HG03457 (cell line): Measurements from ENCODE around the gene CASTOR2.
"Not testable (repeated sequence)": the region's sequence is repeated elsewhere in the genome, so short reads cannot be mapped to it uniquely, and the experiment has no call there.

Experiments used
- ATAC-seq: cut with Tn5 transposase; IDR thresholded peaks from one replicate; pipeline ENCODE4 v1.9.1; 2021; ENCODE audit warnings: moderate number of reproducible peaks; ENCODE audit not compliant: unreplicated experiment

Gene CASTOR2

DNA sequence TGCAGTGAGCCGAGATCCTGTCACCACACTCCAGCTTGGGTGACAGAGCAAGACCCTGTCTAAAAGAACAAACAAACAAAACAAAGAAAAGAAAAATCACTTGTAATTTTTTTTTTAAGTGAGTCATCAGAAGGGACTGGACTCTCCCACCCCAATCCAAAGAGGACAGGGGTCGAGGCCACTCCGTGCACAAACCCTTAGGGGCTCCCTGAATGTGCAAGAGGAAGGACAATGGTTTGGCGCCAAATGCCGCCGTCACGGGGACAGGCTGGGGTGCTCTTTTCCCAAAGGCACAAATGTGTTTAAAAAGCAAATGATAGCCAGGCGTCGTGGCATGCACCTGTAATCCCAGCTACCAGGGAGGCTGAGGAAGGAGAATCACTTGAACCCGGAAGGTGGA lies 85.3 kb downstream of the CASTOR2 start:
- no peak for ATAC-seq

DNA sequence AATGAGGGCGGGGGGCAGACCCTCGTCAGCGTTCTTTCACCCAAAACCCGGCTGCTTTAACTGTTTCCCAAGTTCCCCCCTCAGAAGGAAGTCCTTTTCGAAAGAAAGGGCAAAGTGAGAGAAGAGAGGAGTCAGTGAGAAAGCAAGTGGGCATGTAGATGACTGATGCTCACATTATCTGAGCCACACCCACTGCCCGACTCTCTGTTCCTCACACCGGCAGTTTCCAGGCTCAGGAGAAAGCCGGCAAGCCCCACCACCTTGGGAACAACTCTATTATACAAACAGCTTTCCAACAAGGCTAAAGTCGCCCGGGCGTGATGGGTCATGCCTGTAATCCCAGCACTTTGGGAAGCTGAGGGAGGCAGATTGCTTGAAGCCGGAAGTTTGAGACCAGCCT lies 86.0 kb downstream of the CASTOR2 start:
- ATAC-seq: no peak

DNA sequence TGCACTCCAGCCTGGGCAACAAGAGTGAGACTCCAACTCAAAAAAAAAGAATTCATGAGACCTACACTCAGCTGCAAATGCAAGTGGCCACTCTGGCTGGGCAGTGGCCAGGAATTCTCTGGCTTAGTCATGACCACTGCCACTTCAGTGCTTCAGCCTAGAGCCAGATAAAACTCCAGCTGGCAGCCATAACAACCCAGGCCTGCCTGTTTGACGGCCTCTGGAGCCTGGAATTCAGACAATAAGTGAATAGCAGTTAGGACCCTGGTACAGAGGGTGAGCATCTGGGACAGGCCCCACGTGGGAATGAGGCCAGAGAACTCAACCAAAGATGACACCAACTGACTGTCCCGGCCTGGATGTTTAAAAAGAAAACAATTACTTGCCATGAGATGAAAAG lies 90.2 kb downstream of the CASTOR2 start:
- ATAC-seq: no peak

DNA sequence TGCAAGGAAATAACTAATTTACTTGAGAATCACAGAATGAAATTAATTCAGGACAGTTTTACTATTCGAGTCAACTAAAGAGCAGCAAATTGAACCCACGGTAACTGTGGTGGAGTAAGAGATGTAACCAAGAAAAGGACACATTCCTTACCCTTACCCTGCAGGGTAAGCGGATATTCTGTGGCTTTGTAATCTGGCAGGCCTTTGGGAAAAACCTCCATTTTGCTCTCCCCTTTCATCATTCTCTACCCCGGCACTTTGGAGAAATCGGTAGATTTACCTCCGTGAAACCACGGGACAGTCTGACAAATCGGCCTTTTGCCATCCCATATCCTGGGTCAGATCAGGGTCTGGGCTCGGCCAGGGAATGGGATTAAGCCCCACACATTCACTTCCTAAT lies 90.7 kb downstream of the CASTOR2 start:
- no peak for ATAC-seq

DNA sequence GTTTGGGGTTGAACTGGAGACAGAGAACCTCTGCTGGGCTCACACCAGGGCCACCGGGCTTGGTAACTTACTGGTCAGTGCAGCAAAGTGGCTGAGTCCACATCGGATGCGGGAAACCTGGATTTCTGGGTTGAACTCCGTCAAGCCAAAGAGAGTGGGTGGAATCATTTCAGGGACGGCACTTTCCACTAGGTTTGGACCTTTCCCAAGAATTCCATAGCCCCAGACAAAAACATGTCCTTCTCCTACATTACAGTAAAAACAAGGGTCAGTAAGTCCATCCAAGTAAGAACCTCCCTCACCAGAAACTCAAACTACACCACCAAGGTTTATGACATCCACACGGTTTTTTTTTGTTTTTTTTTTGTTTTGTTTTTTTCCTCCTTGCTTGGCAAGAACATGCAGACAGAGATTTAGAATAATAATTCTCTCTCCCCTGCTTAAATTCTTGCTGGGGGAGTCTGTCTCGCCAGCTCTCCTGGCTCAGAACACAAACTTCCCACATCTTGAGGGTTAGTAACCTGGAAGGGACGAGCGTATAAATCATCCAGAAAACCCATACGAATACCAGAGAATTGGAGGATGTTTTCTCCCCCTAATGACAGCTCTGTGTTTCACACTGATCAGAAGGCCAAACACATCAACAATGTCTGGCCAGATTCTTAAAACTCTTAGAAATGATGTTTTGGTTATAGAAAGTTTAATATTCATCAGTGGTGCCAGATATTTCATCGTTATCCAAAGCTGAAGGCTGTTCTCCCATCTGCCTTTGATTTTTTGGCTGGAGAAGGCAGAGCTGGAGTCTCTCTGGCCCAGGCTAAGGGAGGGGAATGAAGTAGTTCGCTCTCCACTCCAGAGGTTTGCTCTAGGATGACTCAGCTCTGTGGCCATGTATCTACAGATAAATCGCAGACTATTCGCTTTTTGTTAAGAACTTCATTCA lies 91.6 kb downstream of the CASTOR2 start:
- ATAC-seq: no peak

GRCh38 chr7:75058406-75058805 lies 93.9 kb downstream of the CASTOR2 start:
- ATAC-seq: no peak

GRCh38 chr7:75064291-75064690 lies 99.8 kb downstream of the CASTOR2 start:
- ATAC-seq: no peak

GRCh38 chr7:75064801-75065200 lies 100.3 kb downstream of the CASTOR2 start:
- no peak for ATAC-seq

GRCh38 chr7:75066521-75066920 lies 102.0 kb downstream of the CASTOR2 start:
- no peak for ATAC-seq

DNA sequence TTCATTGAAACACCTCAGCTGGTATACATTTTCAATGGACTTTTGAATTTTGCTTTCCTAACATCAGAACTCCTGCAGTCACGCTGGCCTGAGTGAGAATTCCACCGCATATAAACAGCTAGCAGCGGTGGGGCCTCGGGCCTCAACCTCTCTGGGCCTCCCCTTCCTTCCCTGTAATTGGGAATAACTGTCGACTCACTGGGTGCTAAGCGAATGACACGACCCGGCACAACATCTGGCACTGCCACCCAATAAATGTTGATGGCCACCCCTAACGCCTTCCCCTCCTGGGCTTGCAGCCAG lies 108.4 kb downstream of the CASTOR2 start:
- no peak for ATAC-seq

DNA sequence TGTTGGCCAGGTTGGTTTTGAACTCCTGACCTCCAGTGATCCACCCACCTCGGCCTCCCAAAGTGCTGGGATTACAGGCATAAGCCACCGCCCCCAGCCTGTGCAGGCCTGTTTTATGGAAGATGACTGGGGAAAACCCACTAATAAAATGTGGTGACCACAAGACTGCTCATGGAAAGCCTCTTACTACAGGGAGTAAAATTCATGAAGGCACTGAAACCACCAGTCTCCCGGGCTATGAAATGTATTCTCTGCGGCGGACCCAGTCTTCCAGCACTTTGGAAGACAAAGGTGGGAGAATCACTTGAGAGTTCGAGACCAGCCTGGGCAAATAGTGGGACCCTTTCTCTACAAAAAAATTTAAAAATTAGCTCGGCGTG lies 109.7 kb downstream of the CASTOR2 start:
- ATAC-seq: not testable (repeated sequence)
